BLaER1 (cell line): Measurements from ENCODE around the gene CDK5R2.

Source experiments
- H3K27ac ChIP-seq: shearing (Covaris generic); formaldehyde crosslinking; 2 replicates; pipeline ENCODE4 v1.8.1; 2022
- H3K27me3 ChIP-seq: shearing (Covaris generic); formaldehyde crosslinking; 2 replicates; pipeline ENCODE4 v1.8.1; 2022
- H3K36me3 ChIP-seq: shearing (Covaris generic); formaldehyde crosslinking; 2 replicates; pipeline ENCODE4 v1.8.1; 2022
- H3K4me1 ChIP-seq: shearing (Covaris generic); formaldehyde crosslinking; 2 replicates; pipeline ENCODE4 v1.8.1; 2022
- H3K4me2 ChIP-seq: shearing (Covaris generic); formaldehyde crosslinking; 2 replicates; pipeline ENCODE4 v1.8.1; 2022
- H3K4me3 ChIP-seq: shearing (Covaris generic); formaldehyde crosslinking; 2 replicates; pipeline ENCODE4 v1.8.1; 2022
- H3K9ac ChIP-seq: shearing (Covaris generic); formaldehyde crosslinking; 2 replicates; pipeline ENCODE4 v1.8.1; 2022
- H3K9me3 ChIP-seq: shearing (Covaris generic); formaldehyde crosslinking; 2 replicates; pipeline ENCODE4 v1.8.1; 2022
- H4K20me1 ChIP-seq: shearing (Covaris generic); formaldehyde crosslinking; 2 replicates; pipeline ENCODE4 v1.8.1; 2022
- Cebpa-rat ChIP-seq: shearing (Covaris generic); IDR thresholded peaks from 2 replicates; pipeline ENCODE4 v1.8.1; 2022

The CDK5R2 gene

GRCh38 chr2:218961229-218961628, 1.8 kb downstream of the CDK5R2 start:
- peaks cover 28% of the 10 kb centered on the region for H4K20me1 ChIP-seq
- H3K4me1 ChIP-seq, result peaks cover 19% of the 10 kb centered on the region
- H3K9ac ChIP-seq, result no peak overlapping the region
- H3K9me3 ChIP-seq, result no peaks in the 10 kb centered on the region; the same call in 1 of the 2 replicates
- no peak overlapping the region for H3K4me3 ChIP-seq
- H3K36me3 ChIP-seq, result no peaks in the 10 kb centered on the region
- H3K27me3 ChIP-seq, result peaks cover 52% of the 10 kb centered on the region
- no peak overlapping the region for H3K27ac ChIP-seq
- no peak for TF ChIP-seq Cebpa-rat
- H3K4me2 ChIP-seq, result no peak overlapping the region

GRCh38 chr2:218961651-218962570, 2.4 kb downstream of the CDK5R2 start:
- Histone ChIP-seq H3K4me2 (no peak overlapping the region), H3K9me3 (no peaks in the 10 kb centered on the region; the same call in 1 of the 2 replicates), H3K4me3 (no peak overlapping the region), H3K36me3 (no peaks in the 10 kb centered on the region), H3K9ac (no peak overlapping the region), H3K27me3 (peaks cover 52% of the 10 kb centered on the region), H3K27ac (no peak overlapping the region), H3K4me1 (peaks cover 19% of the 10 kb centered on the region), H4K20me1 (peaks cover 28% of the 10 kb centered on the region)
- no peak for TF ChIP-seq Cebpa-rat

GRCh38 chr2:218962859-218963492, 3.5 kb downstream of the CDK5R2 start:
- Histone ChIP-seq H3K4me3 (no peak overlapping the region), H3K4me2 (no peak overlapping the region), H3K27ac (no peak overlapping the region), H4K20me1 (peaks cover 28% of the 10 kb centered on the region), H3K27me3 (peaks cover 52% of the 10 kb centered on the region), H3K36me3 (no peaks in the 10 kb centered on the region), H3K9ac (no peak overlapping the region), H3K9me3 (no peaks in the 10 kb centered on the region; the same call in 1 of the 2 replicates), H3K4me1 (peaks cover 19% of the 10 kb centered on the region)
- no peak for TF ChIP-seq Cebpa-rat

- Histone ChIP-seq H3K9me3 (no peaks in the 10 kb centered on the region; the same call in 1 of the 2 replicates), H3K4me2 (no peak overlapping the region), H3K36me3 (no peaks in the 10 kb centered on the region), H3K4me3 (no peak overlapping the region), H3K27ac (no peak overlapping the region), H3K27me3 (peaks cover 52% of the 10 kb centered on the region), H4K20me1 (peaks cover 28% of the 10 kb centered on the region), H3K9ac (no peak overlapping the region), H3K4me1 (peaks cover 16% of the 10 kb centered on the region)
- TF ChIP-seq Cebpa-rat, result no peak
Measured at GRCh38 chr2:218963601-218964000, 4.1 kb downstream of the CDK5R2 start.

GRCh38 chr2:218964041-218964771, 4.7 kb downstream of the CDK5R2 start:
- no peak for TF ChIP-seq Cebpa-rat
- no peaks in the 10 kb centered on the region for H3K36me3 ChIP-seq
- H3K4me2 ChIP-seq, result no peak overlapping the region
- no peak overlapping the region for H3K9ac ChIP-seq
- H3K27me3 ChIP-seq, result peaks cover 52% of the 10 kb centered on the region
- peaks cover 28% of the 10 kb centered on the region for H4K20me1 ChIP-seq
- peaks cover 10% of the 10 kb centered on the region for H3K4me1 ChIP-seq
- H3K4me3 ChIP-seq, result no peak overlapping the region
- no peak overlapping the region for H3K27ac ChIP-seq
- H3K9me3 ChIP-seq, result no peaks in the 10 kb centered on the region; the same call in 1 of the 2 replicates

- H3K4me3 ChIP-seq, result no peak overlapping the region
- no peak overlapping the region for H3K27ac ChIP-seq
- H3K36me3 ChIP-seq, result no peaks in the 10 kb centered on the region
- no peaks in the 10 kb centered on the region for H3K4me1 ChIP-seq
- H3K4me2 ChIP-seq, result no peak overlapping the region
- no peaks in the 10 kb centered on the region for H3K9me3 ChIP-seq
- H4K20me1 ChIP-seq, result no peaks in the 10 kb centered on the region; the same call in 1 of the 2 replicates
- peaks cover 20% of the 10 kb centered on the region; the same call in 1 of the 2 replicates for H3K27me3 ChIP-seq
- no peak overlapping the region for H3K9ac ChIP-seq
- no peak for TF ChIP-seq Cebpa-rat
Measured at GRCh38 chr2:218970894-218971293, 11.4 kb downstream of the CDK5R2 start.

- Histone ChIP-seq H4K20me1 (no peaks in the 10 kb centered on the region), H3K4me2 (no peak overlapping the region), H3K4me3 (no peak overlapping the region), H3K27me3 (peaks cover 50% of the 10 kb centered on the region), H3K4me1 (no peaks in the 10 kb centered on the region), H3K9ac (no peak overlapping the region), H3K9me3 (no peaks in the 10 kb centered on the region), H3K27ac (no peak overlapping the region), H3K36me3 (no peaks in the 10 kb centered on the region)
- TF ChIP-seq Cebpa-rat, result no peak
Measured at GRCh38 chr2:218975060-218975777, 15.8 kb downstream of the CDK5R2 start.

- Histone ChIP-seq H3K9me3 (peaks cover 10% of the 10 kb centered on the region; the same call in 1 of the 2 replicates), H3K36me3 (no peaks in the 10 kb centered on the region), H3K27ac (no peak overlapping the region), H3K4me2 (peak overlapping the region; percentile 57), H3K27me3 (peaks cover 84% of the 10 kb centered on the region), H3K4me3 (peak overlapping the region; percentile 12; the same call in 1 of the 2 replicates), H3K4me1 (peaks cover 9% of the 10 kb centered on the region), H4K20me1 (peaks cover 42% of the 10 kb centered on the region), H3K9ac (no peak overlapping the region)
- TF ChIP-seq Cebpa-rat, result no peak
Measured at GRCh38 chr2:218979846-218980734, 20.6 kb downstream of the CDK5R2 start.
